NCI-H2081 treated with DMSO at 0.1 percent for 48 hours (cell line): ENCODE results near the gene APC2.
"Not testable (repeated sequence)": the region's sequence is repeated elsewhere in the genome, so short reads cannot be mapped to it uniquely, and the experiment has no call there.

Experiments
- DNase-seq: peaks from one replicate; lab custom pipeline; 2025; lab: John Stamatoyannopoulos, UW

Gene APC2

GRCh38 chr19:1511318-1512317, 61.7 kb downstream of the APC2 start:
- DNase-seq: no peak

- no peak for DNase-seq
Measured at GRCh38 chr19:1512671-1513498, 63.0 kb downstream of the APC2 start, which contains the start of gene ADAMTSL5. TSS of gene ADAMTSL5 (minus strand) at chr19:1513019. CDS start at chr19:1510943, 2,076 bp downstream.

GRCh38 chr19:1513499-1514294, 63.8 kb downstream of the APC2 start:
- DNase-seq: no peak

GRCh38 chr19:1514295-1514661, 64.4 kb downstream of the APC2 start:
- no peak for DNase-seq

- DNase-seq: no peak
Measured at GRCh38 chr19:1514986-1515721, 65.2 kb downstream of the APC2 start.

GRCh38 chr19:1516395-1516753, 66.5 kb downstream of the APC2 start:
- no peak for DNase-seq

GRCh38 chr19:1518471-1518870, 68.5 kb downstream of the APC2 start:
- no peak for DNase-seq

GRCh38 chr19:1519802-1520201, 69.9 kb downstream of the APC2 start:
- not testable (repeated sequence) for DNase-seq

- no peak for DNase-seq
Measured at GRCh38 chr19:1520203-1520780, 70.4 kb downstream of the APC2 start.

GRCh38 chr19:1521636-1522035, 71.7 kb downstream of the APC2 start:
- DNase-seq: no peak

- DNase-seq: no peak
Measured at GRCh38 chr19:1522061-1522460, 72.1 kb downstream of the APC2 start.

- no peak for DNase-seq
Measured at GRCh38 chr19:1522838-1523237, 72.9 kb downstream of the APC2 start.
